ENCODE data around the gene KCND3.

The KCND3 gene

GRCh38 chr1:111988743-111989453 is 570 bp downstream of the KCND3 start:
- peak in 2 of 14 donors; percentile 33 to 59 for DNase-seq

GRCh38 chr1:111988377-111988742 is 1.1 kb downstream of the KCND3 start:
- peak in 1 of 14 donors; percentile 64 for DNase-seq

DNA sequence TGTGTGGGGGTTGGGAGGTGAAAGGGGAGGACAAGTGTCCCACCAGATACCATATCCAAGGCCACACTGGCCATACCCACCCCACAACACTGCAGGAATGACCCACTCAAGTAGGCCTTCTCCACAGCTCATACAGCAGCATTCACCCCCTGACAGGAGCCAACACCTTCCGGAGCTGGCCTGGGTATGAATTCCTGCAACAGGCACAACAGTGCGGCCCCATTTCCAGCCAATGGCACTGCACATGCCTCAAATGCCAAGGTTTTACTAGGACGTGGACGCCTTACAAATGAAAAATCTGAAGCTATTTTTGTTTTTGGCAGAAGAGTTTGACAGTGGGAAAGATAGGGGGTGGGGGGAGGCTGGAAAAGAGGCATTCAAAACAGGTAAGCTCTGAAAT is 2.0 kb downstream of the KCND3 start:
- DNase-seq: peak in 1 of 14 donors; percentile 69

- DNase-seq: peak in 1 of 14 donors; percentile 51
Measured at GRCh38 chr1:111983500-111983899, 6.0 kb downstream of the KCND3 start.

GRCh38 chr1:111982428-111982827 is 7.0 kb downstream of the KCND3 start:
- DNase-seq: no peak

GRCh38 chr1:111981871-111982270 is 7.6 kb downstream of the KCND3 start:
- DNase-seq: no peak

- DNase-seq: no peak
Measured at GRCh38 chr1:111981090-111981489, 8.4 kb downstream of the KCND3 start.

DNA sequence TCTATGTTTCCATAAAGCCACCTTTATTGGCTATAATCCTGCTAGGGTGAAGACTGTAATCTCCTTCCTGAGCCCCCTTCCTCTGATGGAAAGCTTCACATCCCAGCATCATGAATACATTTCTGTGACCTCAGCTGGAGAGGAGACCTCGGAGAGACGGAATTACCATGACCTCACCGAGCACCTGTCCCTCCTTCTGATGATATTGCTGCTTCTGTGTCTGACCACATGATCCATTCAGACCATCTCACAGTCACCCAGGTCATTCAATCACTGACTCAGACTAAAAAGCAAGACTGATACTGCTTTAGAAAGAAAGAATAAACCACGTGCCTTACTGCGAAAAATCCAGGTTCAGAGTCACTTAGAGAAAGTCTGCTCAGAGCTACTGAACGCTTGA is 8.8 kb downstream of the KCND3 start:
- DNase-seq: no peak

GRCh38 chr1:111978695-111979094 is 10.8 kb downstream of the KCND3 start:
- no peak for DNase-seq

DNA sequence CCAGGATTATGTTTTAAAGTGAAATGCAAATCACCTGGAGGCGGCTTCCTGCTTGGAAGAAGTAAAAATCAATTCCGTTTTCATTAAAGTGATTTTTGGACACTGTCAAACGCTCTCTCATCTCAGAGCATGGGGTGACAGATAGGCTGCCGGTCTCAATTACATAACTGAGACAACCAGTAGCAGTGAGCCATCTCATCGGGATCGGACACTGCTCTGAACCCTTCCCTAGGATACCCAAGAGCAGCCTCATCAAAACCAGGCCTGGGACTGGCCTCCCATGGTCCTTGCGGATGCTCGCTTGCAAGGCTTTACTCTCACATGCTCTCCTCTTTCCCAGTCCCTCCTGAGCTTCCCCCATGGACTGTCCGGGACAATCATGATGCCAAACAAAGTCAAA is 12.1 kb downstream of the KCND3 start:
- no peak for DNase-seq

DNA sequence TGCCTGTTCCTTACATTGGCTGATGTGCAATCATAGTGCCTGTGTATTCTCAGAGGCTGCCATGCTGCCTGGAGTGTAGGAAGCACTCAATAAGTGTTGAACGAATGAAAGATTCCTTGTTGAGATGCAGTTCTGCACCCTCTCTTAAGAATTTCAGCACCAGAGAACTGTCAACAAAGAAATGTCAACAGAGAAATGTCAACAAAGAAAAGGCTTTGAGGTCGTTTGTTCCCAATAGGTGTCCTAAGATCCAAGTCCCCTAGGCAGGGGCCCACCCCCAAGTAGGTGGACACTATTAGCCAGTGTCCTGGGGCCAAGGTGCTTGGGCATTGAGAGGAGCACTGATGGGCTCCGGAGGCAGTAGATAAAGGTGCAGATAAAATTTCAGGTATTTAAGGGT is 12.6 kb downstream of the KCND3 start:
- no peak for DNase-seq

DNA sequence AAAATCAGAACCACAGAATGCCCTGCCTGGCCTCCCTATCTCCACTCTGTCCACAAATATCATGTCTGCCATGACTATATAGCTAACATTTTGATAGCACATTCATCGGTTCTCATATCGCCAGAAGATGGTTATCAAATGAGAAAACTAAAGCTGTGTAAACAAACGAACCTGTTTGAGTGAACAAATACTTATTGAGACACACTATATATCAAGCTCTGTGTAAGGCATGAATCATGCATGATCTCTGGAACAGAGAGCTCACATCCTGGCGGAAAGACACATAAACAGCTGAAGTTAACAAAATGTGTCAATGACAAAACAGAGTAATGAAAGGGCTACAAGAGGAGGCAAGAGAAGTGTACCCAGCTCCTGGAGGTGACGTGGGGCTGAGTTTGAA is 13.1 kb downstream of the KCND3 start:
- no peak for DNase-seq

DNA sequence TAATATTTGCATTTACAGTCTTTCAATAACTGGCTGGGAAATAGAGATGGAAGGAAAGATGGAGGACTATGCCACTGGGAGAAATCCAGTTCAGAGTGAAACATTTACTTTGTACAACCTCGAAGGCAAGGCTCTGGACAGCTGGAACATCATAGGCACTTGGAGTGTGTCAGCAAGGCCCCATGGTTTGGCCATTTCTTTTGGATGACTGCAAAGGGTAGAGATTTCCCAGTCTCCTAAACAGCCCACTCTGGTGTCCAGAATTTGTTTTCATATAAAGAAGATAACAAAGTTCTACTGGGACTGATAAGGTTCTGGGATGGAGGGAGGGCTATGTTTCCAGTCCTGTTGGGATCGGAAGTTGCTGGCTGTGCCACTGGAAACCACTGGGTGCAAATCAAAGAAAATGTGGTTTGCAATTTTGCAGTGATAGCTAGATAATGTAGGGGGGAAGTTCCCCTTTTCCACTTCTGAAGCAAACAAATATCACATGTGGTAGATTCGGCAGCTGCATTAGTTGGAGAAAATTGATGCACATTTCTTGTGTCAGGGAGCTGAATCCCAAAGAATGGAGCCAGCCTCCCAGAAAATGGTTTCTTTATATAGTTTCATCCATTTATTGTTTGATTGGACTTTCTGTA is 16.2 kb downstream of the KCND3 start:
- DNase-seq: no peak

DNA sequence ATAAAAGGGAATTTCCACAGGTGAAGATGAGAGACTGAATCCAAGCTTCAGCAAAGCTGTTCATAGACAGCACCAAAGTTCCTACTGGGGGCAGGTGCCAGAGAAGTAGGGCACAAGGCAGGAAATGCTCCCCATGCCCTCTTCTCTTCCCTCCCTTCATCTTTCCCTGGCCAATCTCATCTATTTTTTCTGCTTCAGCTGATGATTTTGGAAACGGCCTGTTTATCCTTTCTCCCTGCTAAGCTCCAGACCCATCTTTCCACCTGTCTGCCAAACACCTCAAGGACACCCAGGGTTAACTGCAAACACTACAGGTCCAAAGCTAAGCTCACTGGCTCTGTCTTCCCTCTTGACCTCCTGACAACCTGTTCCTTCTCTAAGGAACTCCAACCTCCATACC is 18.1 kb downstream of the KCND3 start:
- DNase-seq: peak in 1 of 14 donors; percentile 64

GRCh38 chr1:111968511-111968910 is 21.0 kb downstream of the KCND3 start:
- DNase-seq: peak in 1 of 14 donors; percentile 86

GRCh38 chr1:111967886-111968285 is 21.6 kb downstream of the KCND3 start:
- DNase-seq: no peak

- DNase-seq: no peak
Measured at GRCh38 chr1:111967067-111967690, 22.3 kb downstream of the KCND3 start.

GRCh38 chr1:111965781-111966443 is 23.6 kb downstream of the KCND3 start:
- no peak for DNase-seq

DNA sequence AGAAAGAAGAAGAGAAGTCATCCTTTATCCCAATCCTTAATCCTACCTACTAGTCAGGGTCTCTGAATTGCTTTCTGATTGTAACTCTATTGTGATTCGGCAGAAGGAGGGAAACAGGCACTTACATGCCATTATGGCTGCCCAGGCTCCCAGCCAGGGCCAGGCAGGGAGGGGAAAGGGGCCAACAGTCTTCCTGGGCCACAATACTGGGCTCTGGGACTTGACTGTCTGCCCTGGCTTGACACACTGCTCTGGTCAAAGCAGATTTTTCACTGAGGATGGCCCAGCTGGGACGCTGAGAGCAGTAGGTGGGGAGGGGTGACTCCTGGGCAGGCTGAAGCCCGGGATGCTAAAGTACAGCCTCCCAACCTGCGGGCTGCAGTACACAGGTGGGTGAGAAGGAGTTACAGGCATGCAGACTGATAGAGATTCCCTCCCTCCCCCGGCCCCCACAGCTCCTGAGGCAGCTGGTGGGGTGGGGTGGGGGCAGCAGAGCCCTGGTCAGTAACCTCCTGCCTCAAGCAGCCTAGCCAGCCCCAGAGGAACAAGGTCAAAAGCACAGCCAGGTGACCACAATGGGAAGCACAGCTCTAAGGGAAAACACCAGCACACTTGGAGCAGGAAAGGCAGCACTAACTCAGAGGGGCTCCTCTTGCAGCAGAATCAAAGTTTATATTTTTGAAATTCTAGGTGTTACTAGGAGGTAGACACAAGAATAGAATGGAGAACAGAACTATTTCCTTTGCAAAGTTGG is 25.3 kb downstream of the KCND3 start:
- DNase-seq: peak in 9 of 14 donors; percentile 5 to 94 (median 17)

DNA sequence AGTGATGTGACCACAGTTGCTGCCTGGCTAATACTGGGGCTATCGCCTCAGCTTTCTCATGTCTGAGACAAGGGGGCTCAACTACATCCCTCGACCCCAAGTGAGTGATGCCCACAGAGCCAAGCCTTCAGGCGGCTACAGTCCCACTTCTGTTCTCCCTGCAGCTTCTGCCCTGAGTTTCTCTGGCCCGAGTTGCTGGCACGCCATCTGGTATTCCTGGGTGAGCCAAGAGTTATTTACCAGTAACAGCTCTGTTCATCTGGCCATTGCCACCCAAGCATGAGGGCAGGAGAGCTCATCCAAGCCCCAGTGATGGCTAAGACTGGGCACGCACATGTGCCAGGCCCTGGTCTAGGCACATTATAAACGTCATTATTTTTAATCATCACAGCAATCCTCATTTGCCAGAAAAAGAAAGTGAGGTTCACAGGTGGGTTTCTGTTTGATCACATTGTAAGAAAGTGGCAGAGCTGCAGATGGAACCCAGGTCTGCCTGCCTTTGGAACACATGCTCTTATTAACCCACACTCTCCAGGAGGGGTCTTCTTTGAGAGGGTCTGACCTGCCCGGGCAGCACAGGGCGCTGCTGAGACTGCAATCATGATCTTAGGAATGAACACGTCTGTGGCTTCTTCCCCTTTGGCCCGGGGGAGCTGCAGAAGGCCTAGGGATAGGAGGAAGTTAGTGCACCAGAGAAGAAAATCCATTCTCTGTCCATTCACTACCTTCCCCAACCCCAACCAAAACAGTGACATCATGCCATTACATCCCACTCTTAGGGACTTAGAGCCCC is 27.5 kb downstream of the KCND3 start:
- peak in 8 of 14 donors; percentile 10 to 96 (median 36) for DNase-seq

GRCh38 chr1:111961016-111961415 is 28.5 kb downstream of the KCND3 start:
- DNase-seq: peak in 8 of 14 donors; percentile 22 to 91 (median 36)

DNA sequence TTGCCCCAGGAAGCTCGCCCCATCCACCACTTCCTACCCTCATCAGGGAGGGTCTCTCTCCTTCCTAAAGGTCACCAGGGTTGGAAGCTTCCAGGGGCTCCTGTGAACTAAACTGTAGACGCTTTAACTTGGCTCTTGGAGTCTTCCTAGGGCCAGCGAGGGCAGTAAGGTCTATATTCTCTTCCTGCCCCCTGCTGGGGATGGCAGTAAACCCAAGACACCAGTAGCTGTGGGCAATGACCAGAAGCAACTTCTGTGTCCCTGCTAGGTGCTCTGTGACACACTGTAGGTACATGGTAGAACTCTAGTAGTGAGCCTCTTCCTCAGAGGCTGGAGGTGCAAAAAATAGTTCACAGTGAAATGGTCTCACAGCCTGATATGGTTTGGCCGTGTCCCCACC is 30.0 kb downstream of the KCND3 start:
- no peak for DNase-seq
